ENCODE measurements around the gene CTNNA1. TPM values are rescaled to one million over a fixed set of nuclear protein-coding genes. Genes with fewer than 3 reads are reported as not detected.
"Not testable (repeated sequence)": the region's sequence is repeated elsewhere in the genome, so short reads cannot be mapped to it uniquely, and the experiment has no call there.

The CTNNA1 gene
- total RNA-seq, 2 donors from 2014 or later, result 259 to 314 TPM

GRCh38 chr5:138790684-138791083 is 37.5 kb downstream of the CTNNA1 start:
- intact Hi-C loops (cut with DNase I), result no loop called here
- DNase-seq (no peak), ATAC-seq (no peak)

GRCh38 chr5:138792195-138792790 is 39.1 kb downstream of the CTNNA1 start:
- ATAC-seq (no peak), DNase-seq (no peak)
- intact Hi-C loops (cut with DNase I), result no loop called here

- intact Hi-C loops (cut with DNase I), result no loop called here
- ATAC-seq, result no peak
- no peak for DNase-seq
Observed at GRCh38 chr5:138793575-138793974, 40.4 kb downstream of the CTNNA1 start.

GRCh38 chr5:138803285-138803684 is 50.1 kb downstream of the CTNNA1 start:
- intact Hi-C loops (cut with DNase I), result no loop called here
- no peak for ATAC-seq
- no peak for DNase-seq

- DNase-seq (no peak), ATAC-seq (no peak)
- intact Hi-C loops (cut with DNase I), result no loop called here
Observed at GRCh38 chr5:138803935-138804334, 50.7 kb downstream of the CTNNA1 start.

- intact Hi-C loops (cut with DNase I), result no loop called here
- ATAC-seq (peak in 1 of 2 donors; percentile 30), DNase-seq (no peak)
Observed at GRCh38 chr5:138805096-138805495, 51.9 kb downstream of the CTNNA1 start.

- intact Hi-C loops (cut with DNase I), result no loop called here
- ATAC-seq, result no peak
- no peak for DNase-seq
Observed at GRCh38 chr5:138807182-138807581, 54.0 kb downstream of the CTNNA1 start.

GRCh38 chr5:138809391-138809790 is 56.2 kb downstream of the CTNNA1 start:
- ATAC-seq, result no peak
- intact Hi-C loops (cut with DNase I), result no loop called here
- no peak for DNase-seq

GRCh38 chr5:138810861-138811260 is 57.6 kb downstream of the CTNNA1 start:
- ATAC-seq; intact Hi-C loops (cut with DNase I); DNase-seq: not testable (repeated sequence)

- DNase-seq (no peak), ATAC-seq (no peak)
- intact Hi-C loops (cut with DNase I), result no loop called here
Observed at GRCh38 chr5:138815529-138815928, 62.3 kb downstream of the CTNNA1 start.

- intact Hi-C loops (cut with DNase I), result no loop called here
- ATAC-seq, result no peak
- no peak for DNase-seq
Observed at GRCh38 chr5:138817241-138817640, 64.0 kb downstream of the CTNNA1 start.

- DNase-seq (no peak), ATAC-seq (peak in 1 of 2 donors; percentile 17)
- intact Hi-C loops (cut with DNase I), result no loop called here
Observed at GRCh38 chr5:138819081-138819480, 65.9 kb downstream of the CTNNA1 start.

- DNase-seq (no peak), ATAC-seq (no peak)
- intact Hi-C loops (cut with DNase I), result no loop called here
Observed at GRCh38 chr5:138820695-138821094, 67.5 kb downstream of the CTNNA1 start.

- intact Hi-C loops (cut with DNase I), result no loop called here
- ATAC-seq (peak; percentile 38 to 89), DNase-seq (peak; percentile 56)
Observed at GRCh38 chr5:138824516-138824915, 71.3 kb downstream of the CTNNA1 start.

GRCh38 chr5:138824924-138825863 is 72.0 kb downstream of the CTNNA1 start:
- intact Hi-C loops (cut with DNase I), result no loop called here
- ATAC-seq (peak in 1 of 2 donors; percentile 66), DNase-seq (peak; percentile 32)

- DNase-seq (no peak), ATAC-seq (no peak)
- intact Hi-C loops (cut with DNase I), result no loop called here
Observed at GRCh38 chr5:138828556-138828955, 75.3 kb downstream of the CTNNA1 start.

GRCh38 chr5:138829341-138829740 is 76.1 kb downstream of the CTNNA1 start:
- intact Hi-C loops (cut with DNase I), result no loop called here
- DNase-seq (no peak), ATAC-seq (no peak)

GRCh38 chr5:138831703-138832102 is 78.5 kb downstream of the CTNNA1 start:
- DNase-seq (no peak), ATAC-seq (no peak)
- intact Hi-C loops (cut with DNase I), result no loop called here

GRCh38 chr5:138832218-138832617 is 79.0 kb downstream of the CTNNA1 start:
- no peak for ATAC-seq
- intact Hi-C loops (cut with DNase I), result no loop called here
- DNase-seq, result no peak

GRCh38 chr5:138833080-138833479 is 79.9 kb downstream of the CTNNA1 start:
- ATAC-seq, result no peak
- DNase-seq, result no peak
- intact Hi-C loops (cut with DNase I), result no loop called here

Measured in left cardiac atrium (tissue), 4 donors.